Measurements from ENCODE around the gene NTNG2. TPM values are rescaled to one million over a fixed set of nuclear protein-coding genes. Genes with fewer than 3 reads are reported as not detected.

The NTNG2 gene
- total and polyA plus RNA-seq, 10 of the 15 experiments (the other 5 are each of a cell fraction or from before 2014, with no cell fraction given): 0.37 to 0.79 (median 0.45) TPM; not detected in 6

DNA sequence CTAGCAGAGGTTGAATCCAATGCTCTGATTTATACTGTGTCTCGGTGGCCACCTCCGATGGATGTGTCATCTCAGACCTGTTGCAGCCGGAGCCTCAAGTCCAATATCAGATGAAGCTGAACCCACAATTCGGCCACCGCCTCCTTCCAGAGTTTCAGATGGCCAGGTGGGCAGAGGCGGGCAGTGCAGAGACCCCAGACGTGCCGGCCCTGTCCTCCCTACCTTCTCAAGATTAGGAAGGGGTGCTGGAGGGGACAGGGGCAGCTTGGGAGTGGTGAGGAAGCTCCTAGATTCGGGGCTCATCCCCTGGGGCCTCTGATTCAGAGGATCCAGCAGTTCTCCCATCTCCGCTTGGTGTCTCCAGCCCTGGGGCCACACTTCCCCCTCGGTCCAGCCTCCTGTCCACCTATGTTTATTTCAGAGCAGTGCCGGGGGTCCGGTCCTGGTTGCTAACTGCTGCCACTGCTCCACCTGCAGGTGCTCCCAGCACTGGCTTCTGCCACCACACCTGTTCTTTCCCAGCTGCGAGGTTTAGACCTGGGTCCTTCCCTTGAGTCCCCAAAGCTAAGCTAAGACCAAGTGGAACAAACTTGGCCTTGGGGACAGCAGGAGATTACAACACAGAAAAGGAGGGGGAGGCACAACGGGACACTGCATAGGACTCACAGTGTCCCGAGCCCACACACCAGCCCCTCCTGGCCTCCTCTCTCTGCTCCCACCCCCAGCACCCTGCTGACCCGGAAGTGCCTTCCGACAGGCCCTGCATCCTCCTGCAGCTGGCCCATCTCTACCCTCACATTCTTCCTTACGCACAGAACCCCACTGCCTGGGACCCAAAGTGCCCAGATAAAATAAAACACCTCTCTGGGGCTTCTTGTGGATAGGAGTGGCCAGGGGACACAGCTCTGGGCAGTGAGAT lies 81.6 kb downstream of the NTNG2 start:
- CTCF ChIA-PET: interaction anchor here (0.6 to 1.6 kb wide), 4 partner anchors 10 to 166 kb away, joined by 3 to 9 read pairs (median 4); no protein-coding TSS in a partner anchor
- no peak overlapping the region for H3K4me2 ChIP-seq (ENCODE audit: control insufficient read depth, insufficient read depth)
- no peaks in the 10 kb centered on the region for H4K20me1 ChIP-seq (ENCODE audit: control insufficient read depth, insufficient read depth)
- POLR2A ChIA-PET: no interaction called here
- intact Hi-C loops (cut with micrococcal nuclease; ENCODE audit: unreplicated experiment) (no loop called here), in situ Hi-C loops (cut with MboI) (loop anchor here (25.0 kb wide), 1 partner anchor 656 kb away; no protein-coding TSS in a partner anchor)
- H3K27ac ChIP-seq (ENCODE audit: control insufficient read depth, insufficient read depth): no peak overlapping the region
- DNase-seq (ENCODE audit: low read depth, low spot score) (no peak), ATAC-seq (no peak), FAIRE-seq (no peak)
- 79% methylated on average over 19 of the region's 19 CpGs for WGBS (ENCODE audit: insufficient coverage, insufficient replicate concordance, low lambda C conversion rate, missing lambda C conversion rate)
- RAD21 ChIA-PET (ENCODE audit: unreplicated experiment): no interaction called here
- H3K36me3 ChIP-seq (ENCODE audit: control insufficient read depth in 2 of 2, insufficient read depth in 2 of 2, low read length in 1 of 2): no peaks in the 10 kb centered on the region
- H3K27me3 ChIP-seq (replicated peaks in 1 of 2; ENCODE audit: control insufficient read depth in 2 of 2, insufficient read depth in 2 of 2, low read length in 1 of 2): peaks cover 0 to 6% of the 10 kb centered on the region in 2 experiments; a peak in 1 of 4 replicates
- no peak for TF ChIP-seq MYC (IDR thresholded peaks at IDR 0.05; ENCODE audit: insufficient read depth, insufficient read length, insufficient replicate concordance, low read length, severe bottlenecking)
- TF ChIP-seq CHD4 (IDR thresholded peaks at IDR 0.05): no peak
- TF ChIP-seq, protein P1, sequence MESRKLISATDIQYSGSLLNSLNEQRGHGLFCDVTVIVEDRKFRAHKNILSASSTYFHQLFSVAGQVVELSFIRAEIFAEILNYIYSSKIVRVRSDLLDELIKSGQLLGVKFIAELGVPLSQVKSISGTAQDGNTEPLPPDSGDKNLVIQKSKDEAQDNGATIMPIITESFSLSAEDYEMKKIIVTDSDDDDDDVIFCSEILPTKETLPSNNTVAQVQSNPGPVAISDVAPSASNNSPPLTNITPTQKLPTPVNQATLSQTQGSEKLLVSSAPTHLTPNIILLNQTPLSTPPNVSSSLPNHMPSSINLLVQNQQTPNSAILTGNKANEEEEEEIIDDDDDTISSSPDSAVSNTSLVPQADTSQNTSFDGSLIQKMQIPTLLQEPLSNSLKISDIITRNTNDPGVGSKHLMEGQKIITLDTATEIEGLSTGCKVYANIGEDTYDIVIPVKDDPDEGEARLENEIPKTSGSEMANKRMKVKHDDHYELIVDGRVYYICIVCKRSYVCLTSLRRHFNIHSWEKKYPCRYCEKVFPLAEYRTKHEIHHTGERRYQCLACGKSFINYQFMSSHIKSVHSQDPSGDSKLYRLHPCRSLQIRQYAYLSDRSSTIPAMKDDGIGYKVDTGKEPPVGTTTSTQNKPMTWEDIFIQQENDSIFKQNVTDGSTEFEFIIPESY (IDR thresholded peaks at IDR 0.05): no peak
- TF ChIP-seq, protein P2, sequence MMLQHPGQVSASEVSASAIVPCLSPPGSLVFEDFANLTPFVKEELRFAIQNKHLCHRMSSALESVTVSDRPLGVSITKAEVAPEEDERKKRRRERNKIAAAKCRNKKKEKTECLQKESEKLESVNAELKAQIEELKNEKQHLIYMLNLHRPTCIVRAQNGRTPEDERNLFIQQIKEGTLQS (IDR thresholded peaks at IDR 0.05; ENCODE audit: borderline replicate concordance, extremely low read depth, low read depth, low read length): no peak
- no peak for TF ChIP-seq CHD1 (IDR thresholded peaks at IDR 0.05; ENCODE audit: low read depth, low read length)
- TF ChIP-seq, protein P3, sequence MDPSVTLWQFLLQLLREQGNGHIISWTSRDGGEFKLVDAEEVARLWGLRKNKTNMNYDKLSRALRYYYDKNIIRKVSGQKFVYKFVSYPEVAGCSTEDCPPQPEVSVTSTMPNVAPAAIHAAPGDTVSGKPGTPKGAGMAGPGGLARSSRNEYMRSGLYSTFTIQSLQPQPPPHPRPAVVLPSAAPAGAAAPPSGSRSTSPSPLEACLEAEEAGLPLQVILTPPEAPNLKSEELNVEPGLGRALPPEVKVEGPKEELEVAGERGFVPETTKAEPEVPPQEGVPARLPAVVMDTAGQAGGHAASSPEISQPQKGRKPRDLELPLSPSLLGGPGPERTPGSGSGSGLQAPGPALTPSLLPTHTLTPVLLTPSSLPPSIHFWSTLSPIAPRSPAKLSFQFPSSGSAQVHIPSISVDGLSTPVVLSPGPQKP (IDR thresholded peaks at IDR 0.05; ENCODE audit: low read depth, low read length): no peak
- TF ChIP-seq TBL1XR1 (IDR thresholded peaks at IDR 0.05; ENCODE audit: low read depth, low read length): no peak
- TF ChIP-seq, protein P4, sequence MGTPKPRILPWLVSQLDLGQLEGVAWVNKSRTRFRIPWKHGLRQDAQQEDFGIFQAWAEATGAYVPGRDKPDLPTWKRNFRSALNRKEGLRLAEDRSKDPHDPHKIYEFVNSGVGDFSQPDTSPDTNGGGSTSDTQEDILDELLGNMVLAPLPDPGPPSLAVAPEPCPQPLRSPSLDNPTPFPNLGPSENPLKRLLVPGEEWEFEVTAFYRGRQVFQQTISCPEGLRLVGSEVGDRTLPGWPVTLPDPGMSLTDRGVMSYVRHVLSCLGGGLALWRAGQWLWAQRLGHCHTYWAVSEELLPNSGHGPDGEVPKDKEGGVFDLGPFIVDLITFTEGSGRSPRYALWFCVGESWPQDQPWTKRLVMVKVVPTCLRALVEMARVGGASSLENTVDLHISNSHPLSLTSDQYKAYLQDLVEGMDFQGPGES (IDR thresholded peaks at IDR 0.05): no peak
- TF ChIP-seq, protein P5, sequence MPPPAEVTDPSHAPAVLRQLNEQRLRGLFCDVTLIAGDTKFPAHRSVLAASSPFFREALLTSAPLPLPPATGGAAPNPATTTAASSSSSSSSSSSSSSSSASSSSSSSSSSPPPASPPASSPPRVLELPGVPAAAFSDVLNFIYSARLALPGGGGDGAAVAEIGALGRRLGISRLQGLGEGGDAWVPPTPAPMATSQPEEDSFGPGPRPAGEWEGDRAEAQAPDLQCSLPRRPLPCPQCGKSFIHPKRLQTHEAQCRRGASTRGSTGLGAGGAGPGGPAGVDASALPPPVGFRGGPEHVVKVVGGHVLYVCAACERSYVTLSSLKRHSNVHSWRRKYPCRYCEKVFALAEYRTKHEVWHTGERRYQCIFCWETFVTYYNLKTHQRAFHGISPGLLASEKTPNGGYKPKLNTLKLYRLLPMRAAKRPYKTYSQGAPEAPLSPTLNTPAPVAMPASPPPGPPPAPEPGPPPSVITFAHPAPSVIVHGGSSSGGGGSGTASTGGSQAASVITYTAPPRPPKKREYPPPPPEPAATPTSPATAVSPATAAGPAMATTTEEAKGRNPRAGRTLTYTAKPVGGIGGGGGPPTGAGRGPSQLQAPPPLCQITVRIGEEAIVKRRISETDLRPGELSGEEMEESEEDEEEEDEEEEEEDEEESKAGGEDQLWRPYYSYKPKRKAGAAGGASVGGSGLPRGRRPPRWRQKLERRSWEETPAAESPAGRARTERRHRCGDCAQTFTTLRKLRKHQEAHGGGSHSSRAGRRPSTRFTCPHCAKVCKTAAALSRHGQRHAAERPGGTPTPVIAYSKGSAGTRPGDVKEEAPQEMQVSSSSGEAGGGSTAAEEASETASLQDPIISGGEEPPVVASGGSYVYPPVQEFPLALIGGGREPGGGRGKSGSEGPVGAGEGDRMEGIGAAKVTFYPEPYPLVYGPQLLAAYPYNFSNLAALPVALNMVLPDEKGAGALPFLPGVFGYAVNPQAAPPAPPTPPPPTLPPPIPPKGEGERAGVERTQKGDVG (CRISPR knock-in tag; IDR thresholded peaks at IDR 0.05): no peak
- H2AFZ ChIP-seq (ENCODE audit: control insufficient read depth, low read depth, low read length): no peak overlapping the region
- SMC1A ChIA-PET (ENCODE audit: uncharacterized antibody, unreplicated experiment): no interaction called here
- H3K9me3 ChIP-seq (replicated peaks; ENCODE audit: control insufficient read depth, insufficient read depth, low read length): no peaks in the 10 kb centered on the region
- H3K9ac ChIP-seq (ENCODE audit: control insufficient read depth, insufficient read depth, low read length): no peak overlapping the region
- H3K79me2 ChIP-seq (ENCODE audit: control insufficient read depth, insufficient read depth, low read length): no peaks in the 10 kb centered on the region
- BruUV-seq (replicated peaks): no TSS peak
- peaks cover 3% of the 10 kb centered on the region for H3K4me1 ChIP-seq (ENCODE audit: control insufficient read depth, insufficient read depth, low read length)
- no peak overlapping the region for H3K4me3 ChIP-seq
